ENCODE results near the gene HMMR.

Gene HMMR

DNA sequence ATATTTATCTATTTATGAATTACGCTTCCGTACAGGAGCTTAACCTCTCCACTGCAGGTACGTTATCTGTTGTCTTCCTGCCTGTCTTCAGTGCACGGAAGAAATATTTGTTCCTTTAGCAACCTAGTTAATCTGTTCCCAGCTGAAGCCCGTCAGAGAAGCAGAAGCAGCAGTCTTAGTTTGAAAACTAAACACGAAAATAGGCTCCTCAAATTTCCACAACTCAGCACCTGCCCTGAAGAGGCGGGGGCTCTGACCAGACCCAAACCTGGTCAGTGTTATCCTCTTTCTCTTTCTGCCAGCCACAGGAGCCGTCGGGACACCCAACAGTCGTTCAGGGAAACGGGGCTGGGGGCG is 992 bp upstream of the HMMR start:
- peak; percentile 46 for DNase-seq (ENCODE audit: low spot score)

DNA sequence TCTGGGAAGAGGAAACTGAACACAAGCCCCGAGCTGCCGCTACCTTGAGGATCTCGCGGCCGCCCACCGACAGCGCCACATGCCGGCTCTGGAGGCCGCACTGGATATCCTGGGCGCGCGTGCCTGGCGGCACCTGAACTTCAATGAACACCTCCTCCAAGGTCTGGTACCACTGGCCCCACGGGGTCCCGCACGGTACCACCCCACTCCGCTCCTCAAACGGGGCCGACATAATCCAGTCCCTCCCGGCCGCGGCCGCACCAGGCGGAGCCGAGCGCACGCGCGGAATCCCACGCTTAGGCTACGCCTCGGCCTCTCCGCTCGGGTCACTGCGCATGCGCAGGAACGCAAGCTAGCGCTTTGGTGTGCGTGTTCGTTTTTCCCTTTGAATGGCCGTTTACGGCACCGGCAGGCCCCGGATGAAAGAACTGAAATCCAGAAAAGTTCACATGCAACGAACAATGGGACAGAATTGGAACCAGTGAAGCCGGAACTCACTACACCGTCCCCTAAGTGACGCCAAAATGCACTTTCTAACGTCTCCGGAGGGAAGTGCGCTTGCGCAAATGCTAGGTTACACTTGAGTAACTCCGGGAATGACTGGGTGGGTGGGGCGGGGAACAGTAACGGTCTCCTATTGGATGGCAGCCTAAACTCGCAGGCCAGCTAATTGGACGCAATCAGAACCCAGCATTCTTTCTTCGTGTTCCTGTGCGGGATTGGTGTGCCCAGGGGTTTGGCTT is 442 bp upstream of the HMMR start, which contains the start of gene NUDCD2:
Gene NUDCD2 (minus strand): TSS at position 284 of the 743 bp plus-strand sequence. CDS start 52 bp downstream, at position 232.
- peak; percentile 99 for DNase-seq (ENCODE audit: low spot score)

- DNase-seq (ENCODE audit: low spot score), result no peak
Measured at GRCh38 chr5:163463063-163463435, 2.6 kb downstream of the HMMR start.

DNA sequence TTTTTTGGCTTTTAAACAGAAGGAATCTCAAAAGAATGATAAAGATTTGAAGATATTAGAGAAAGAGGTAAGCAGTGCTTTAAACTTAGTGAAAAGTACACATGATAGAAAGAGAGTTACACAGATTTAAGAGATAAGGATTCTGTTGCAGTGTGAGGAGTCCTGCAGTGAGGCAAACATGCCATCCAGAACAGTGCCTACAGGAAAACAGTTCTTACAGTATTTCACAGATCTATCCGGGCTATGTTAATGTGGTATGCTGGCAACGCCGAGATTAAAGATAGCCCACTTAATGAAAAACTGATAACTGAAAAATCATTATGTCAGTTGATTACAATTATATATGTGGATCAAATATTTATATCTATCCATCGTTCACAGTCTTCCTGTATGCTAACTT is 7.2 kb downstream of the HMMR start:
- DNase-seq (ENCODE audit: low spot score), result no peak

GRCh38 chr5:163473635-163474243 is 13.3 kb downstream of the HMMR start:
- peak; percentile 15 for DNase-seq (ENCODE audit: low spot score)

DNA sequence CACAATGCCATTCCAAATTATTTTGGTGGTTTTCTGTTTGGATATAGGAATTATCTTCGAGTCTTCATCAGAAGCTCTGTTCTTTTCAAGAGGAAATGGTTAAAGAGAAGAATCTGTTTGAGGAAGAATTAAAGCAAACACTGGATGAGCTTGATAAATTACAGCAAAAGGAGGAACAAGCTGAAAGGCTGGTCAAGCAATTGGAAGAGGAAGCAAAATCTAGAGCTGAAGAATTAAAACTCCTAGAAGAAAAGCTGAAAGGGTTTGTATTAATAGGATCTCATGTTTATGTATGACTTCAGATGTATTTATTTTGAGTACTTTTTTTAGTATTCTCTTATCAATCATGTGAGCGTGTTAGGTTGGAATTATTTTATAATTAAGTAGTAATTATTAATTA is 15.0 kb downstream of the HMMR start:
- no peak for DNase-seq (ENCODE audit: low spot score)

- DNase-seq (ENCODE audit: low spot score), result no peak
Measured at GRCh38 chr5:163478126-163478981, 17.9 kb downstream of the HMMR start.

DNA sequence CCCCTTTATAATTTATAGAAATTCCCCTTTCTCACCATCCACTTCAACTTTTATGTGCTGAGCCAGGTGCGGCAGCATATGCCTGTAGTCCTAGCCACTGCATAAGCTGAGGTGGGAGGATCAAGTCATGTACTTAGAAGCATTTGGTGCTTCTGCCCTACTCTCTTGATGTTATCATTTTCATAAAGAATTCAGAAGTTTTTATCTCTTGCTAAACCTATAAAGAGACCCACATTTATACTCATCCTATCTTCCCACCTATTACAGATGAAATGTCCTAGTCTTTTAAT is 18.5 kb downstream of the HMMR start:
- DNase-seq (ENCODE audit: low spot score), result no peak

DNA sequence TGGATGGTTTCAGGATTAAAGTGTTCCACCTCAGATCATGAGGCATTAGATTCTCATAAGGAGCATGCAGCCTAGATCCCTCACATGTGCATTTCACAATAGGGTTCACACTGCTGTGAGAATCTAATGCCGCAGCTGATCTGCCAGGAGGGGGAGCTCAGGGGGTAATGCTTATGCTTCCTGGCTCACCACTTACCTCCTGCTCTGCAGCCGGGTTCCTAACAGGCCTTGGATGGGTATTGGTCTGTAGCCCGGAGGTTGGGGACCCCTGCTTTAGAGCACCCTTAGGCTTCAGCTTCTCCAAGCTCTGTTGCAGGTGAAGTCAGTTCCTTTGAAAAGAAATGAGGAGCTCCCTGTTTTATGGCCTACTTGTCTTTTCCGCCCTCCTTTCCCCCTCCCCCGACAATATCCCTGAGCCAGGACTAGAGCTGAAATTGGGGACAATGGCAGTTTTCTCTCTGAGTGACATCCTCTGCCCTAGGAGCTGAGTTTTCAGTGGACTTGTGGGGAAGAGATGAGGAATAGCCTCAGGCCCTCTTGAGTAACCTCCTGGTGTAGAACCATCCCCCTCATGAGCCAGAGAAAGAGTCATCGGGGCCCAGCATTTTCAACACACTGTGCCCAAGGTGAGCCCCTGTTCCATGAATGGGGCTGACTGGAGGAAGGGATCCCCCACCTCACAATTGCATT is 28.8 kb downstream of the HMMR start:
- DNase-seq (ENCODE audit: low spot score), result peak; percentile 26

GRCh38 chr5:163489745-163490075 is 29.3 kb downstream of the HMMR start:
- no peak for DNase-seq (ENCODE audit: low spot score)

DNA sequence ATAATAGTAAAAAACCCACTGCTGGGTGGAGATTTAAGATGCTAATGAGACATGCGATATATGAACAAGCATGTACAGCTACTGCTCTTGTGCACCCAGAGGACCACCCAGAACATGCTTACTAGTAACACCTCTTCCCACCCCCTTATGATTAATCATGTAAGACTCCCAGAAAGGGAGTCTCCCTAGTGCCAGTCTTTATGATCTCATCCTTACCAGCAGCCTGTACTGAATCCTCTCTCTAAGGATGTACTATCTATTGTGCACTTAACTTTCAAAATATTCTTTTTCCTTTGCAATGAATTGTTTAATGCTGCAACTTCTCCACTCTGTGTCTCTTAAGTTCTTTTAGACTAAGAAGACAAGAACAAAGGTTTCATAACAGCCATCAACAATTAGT is 35.9 kb downstream of the HMMR start:
- no peak for DNase-seq (ENCODE audit: low spot score)

DNA sequence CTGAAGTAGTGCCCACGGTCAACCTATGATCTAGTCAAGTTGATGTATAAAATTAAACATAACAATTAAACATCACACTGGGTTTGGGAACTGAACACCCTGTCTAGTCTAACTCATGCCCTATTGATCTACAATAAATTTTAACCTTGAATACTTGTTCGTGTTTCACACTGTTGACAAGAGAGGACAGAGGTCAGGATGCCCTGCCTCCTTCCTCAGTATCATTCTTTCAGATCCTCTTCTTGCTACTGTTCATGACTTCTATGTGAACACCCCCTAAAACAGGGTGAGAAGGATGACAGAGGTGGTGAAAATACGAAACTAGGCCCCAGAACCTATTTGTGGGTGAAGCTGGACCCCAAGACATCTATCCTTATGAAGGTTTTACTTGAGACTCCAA is 36.9 kb downstream of the HMMR start:
- DNase-seq (ENCODE audit: low spot score), result no peak

GRCh38 chr5:163498886-163499285 is 38.5 kb downstream of the HMMR start:
- DNase-seq (ENCODE audit: low spot score), result no peak

DNA sequence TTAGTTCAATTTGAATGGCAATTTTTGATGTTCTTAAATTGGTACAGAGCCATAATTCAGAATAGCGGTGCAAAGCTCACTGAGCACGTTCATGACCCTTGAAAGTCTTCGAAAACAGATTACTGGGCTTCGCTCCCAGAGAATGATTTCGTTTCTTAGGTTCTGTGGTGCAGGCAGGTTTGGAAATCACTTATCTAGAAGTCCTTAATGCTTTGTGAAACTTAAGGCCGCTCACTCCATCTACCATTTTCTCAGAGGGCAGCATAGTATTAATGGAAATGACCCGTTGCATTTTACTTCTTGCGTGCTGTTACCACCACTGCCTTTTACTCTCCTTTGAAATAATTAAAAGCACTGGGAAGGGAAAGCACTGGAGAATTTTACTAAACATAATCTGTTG is 42.1 kb downstream of the HMMR start:
- DNase-seq (ENCODE audit: low spot score), result no peak

GRCh38 chr5:163503106-163504078 is 43.0 kb downstream of the HMMR start:
- DNase-seq (ENCODE audit: low spot score), result peak; percentile 87

DNA sequence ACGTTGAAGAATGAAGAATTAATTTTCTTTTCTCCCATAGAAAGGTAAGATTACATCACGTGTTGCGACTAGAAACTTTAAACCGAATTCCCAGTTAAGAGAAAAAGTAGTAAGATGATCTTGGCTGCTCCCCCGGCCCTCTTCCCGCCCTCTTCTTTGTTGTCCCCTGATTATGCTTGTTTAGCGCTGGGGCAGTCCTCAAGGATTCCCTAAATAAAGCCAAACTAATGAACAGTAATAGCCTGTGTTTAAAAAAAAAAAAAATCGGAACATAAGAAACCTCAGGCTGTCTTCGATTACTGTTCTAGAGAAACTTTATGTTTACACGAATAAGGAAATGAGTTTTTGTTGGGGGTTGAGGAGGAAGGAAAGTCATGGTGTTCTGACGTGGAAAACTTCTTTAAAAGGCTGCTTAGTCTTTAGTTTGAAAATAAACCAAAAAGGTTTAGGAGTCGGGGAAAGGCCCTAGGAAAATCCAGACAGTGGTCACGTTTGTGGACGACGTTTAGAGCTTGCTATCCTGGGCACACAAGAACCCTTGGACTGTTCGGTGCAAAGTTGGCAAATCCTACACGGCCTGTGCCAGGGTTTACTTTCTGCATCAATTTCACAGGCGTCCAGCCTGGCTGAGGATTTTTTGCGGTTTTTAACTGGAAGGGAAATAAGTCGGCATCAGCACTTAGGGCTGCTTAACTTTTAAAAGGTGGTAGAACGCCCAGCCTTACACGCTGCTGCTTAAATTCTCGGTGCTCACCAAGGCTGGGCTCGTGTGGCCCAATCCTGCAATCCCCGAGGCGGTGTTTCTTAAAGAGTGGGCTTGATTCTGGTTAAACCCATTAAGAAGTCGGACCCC is 43.9 kb downstream of the HMMR start:
- DNase-seq (ENCODE audit: low spot score), result peak; percentile 68

- DNase-seq (ENCODE audit: low spot score), result no peak
Measured at GRCh38 chr5:163505049-163505367, 44.6 kb downstream of the HMMR start.

- peak; percentile 96 for DNase-seq (ENCODE audit: low spot score)
Measured at GRCh38 chr5:163505368-163506094, 45.1 kb downstream of the HMMR start, which contains the start of gene MAT2B. TSS of gene MAT2B (plus strand) at chr5:163505619. CDS start at chr5:163505687, 68 bp downstream.

GRCh38 chr5:163506095-163506457 is 45.6 kb downstream of the HMMR start:
- DNase-seq (ENCODE audit: low spot score), result no peak

DNA sequence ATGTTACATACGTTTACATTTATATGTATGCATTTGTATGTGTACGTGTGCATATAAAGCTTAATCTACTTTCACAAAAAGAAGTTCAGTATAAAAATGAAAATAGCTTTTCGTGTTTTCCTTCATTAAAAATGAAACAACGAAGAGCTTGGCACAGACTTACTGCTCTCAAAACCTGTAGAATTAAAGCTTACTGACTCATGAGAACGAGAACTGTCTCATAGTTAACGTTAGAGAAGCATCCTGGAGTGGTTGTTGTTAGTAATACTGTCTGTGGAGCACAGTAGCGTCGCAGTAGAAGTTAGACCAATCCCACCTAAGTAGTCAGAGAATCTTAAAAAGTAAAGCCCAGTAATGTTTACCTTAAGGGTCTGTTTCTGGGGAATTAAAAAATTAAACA is 46.3 kb downstream of the HMMR start:
- peak; percentile 7 for DNase-seq (ENCODE audit: low spot score)

Data from cerebellar cortex (tissue), 1 donor.